ENCODE measurements around the gene CDKAL1.
A peak's percentile ranks its signal among the peaks of the same experiment; 100 is the strongest.

Gene CDKAL1

DNA sequence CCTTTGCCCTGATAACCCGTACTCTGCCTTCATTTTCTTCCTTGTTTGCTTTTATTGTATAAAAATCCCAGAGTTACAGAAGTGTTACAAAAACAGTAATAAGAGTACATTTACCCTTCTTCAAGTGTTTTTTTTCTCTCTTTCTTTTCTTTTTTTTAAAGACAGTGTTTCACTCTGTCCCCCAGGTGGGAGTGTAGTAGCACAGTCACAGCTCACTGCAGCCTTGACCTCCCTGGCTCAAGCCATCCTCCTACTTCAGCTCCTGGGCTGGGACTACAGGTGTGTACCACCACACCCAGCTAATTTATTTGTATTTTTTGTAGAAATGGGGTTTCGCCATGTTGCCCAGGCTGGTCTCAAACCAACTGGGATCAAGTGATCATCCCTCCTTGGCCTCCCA lies 402.7 kb downstream of the CDKAL1 start:
- H4K20me1 ChIP-seq (ENCODE audit: insufficient read depth, low read length, poor library complexity, severe bottlenecking) = no peaks in the 10 kb centered on the region
- peaks cover 13% of the 10 kb centered on the region for H3K4me1 ChIP-seq (ENCODE audit: insufficient read depth, low read length, poor library complexity, severe bottlenecking)
- H2AFZ ChIP-seq (ENCODE audit: low read length) = no peak overlapping the region
- H3K9me2 ChIP-seq (replicated peaks; ENCODE audit: low read depth, low read length) = no peaks in the 10 kb centered on the region
- H3K4me2 ChIP-seq (ENCODE audit: low read depth, low read length, poor library complexity, severe bottlenecking) = no peak overlapping the region
- H3K36me3 ChIP-seq (ENCODE audit: insufficient read depth, low read length) = no peaks in the 10 kb centered on the region; the same call in 1 of the 2 replicates
- H3K27me3 ChIP-seq (ENCODE audit: insufficient read depth, low read length, poor library complexity, severe bottlenecking) = no peaks in the 10 kb centered on the region
- H3K9me3 ChIP-seq (ENCODE audit: insufficient read depth, low read depth, low read length) = no peaks in the 10 kb centered on the region
- no peak overlapping the region for H3K4me3 ChIP-seq (ENCODE audit: low read length, poor library complexity, severe bottlenecking)
- H3K9ac ChIP-seq (ENCODE audit: low read depth, low read length, poor library complexity, severe bottlenecking) = no peak overlapping the region
- no peak for TF ChIP-seq CTCF (conservative IDR thresholded peaks at IDR 0.05; ENCODE audit: low read length)
- H3F3A ChIP-seq (ENCODE audit: low read depth) = no peaks in the 10 kb centered on the region
- H3K79me2 ChIP-seq (ENCODE audit: insufficient read depth, low read length) = no peaks in the 10 kb centered on the region

- Histone ChIP-seq H3K9me3 (ENCODE audit: insufficient read depth, low read depth, low read length) (peaks cover 4% of the 10 kb centered on the region; the same call in 1 of the 2 replicates), H3K4me3 (ENCODE audit: low read length, poor library complexity, severe bottlenecking) (no peak overlapping the region), H3K27me3 (ENCODE audit: insufficient read depth, low read length, poor library complexity, severe bottlenecking) (no peaks in the 10 kb centered on the region), H4K20me1 (ENCODE audit: insufficient read depth, low read length, poor library complexity, severe bottlenecking) (no peaks in the 10 kb centered on the region), H3K9me2 (replicated peaks; ENCODE audit: low read depth, low read length) (no peaks in the 10 kb centered on the region), H3K9ac (ENCODE audit: low read depth, low read length, poor library complexity, severe bottlenecking) (no peak overlapping the region), H3K4me1 (ENCODE audit: insufficient read depth, low read length, poor library complexity, severe bottlenecking) (peaks cover 13% of the 10 kb centered on the region), H3K4me2 (ENCODE audit: low read depth, low read length, poor library complexity, severe bottlenecking) (peak overlapping the region; percentile 19), H2AFZ (ENCODE audit: low read length) (no peak overlapping the region), H3K36me3 (ENCODE audit: insufficient read depth, low read length) (no peaks in the 10 kb centered on the region; the same call in 1 of the 2 replicates), H3F3A (ENCODE audit: low read depth) (no peaks in the 10 kb centered on the region), H3K79me2 (ENCODE audit: insufficient read depth, low read length) (no peaks in the 10 kb centered on the region)
- TF ChIP-seq EZH2phosphoT487 (IDR thresholded peaks at IDR 0.05; ENCODE audit: borderline replicate concordance) = no peak
- no peak for TF ChIP-seq CTCF (conservative IDR thresholded peaks at IDR 0.05; ENCODE audit: low read length)
Measured at GRCh38 chr6:20939161-20939775, 405.0 kb downstream of the CDKAL1 start.

- H3K79me2 ChIP-seq (ENCODE audit: insufficient read depth, low read length) = no peaks in the 10 kb centered on the region
- H3K4me2 ChIP-seq (ENCODE audit: low read depth, low read length, poor library complexity, severe bottlenecking) = no peak overlapping the region
- peaks cover 4% of the 10 kb centered on the region; the same call in 1 of the 2 replicates for H3K9me3 ChIP-seq (ENCODE audit: insufficient read depth, low read depth, low read length)
- H3K27me3 ChIP-seq (ENCODE audit: insufficient read depth, low read length, poor library complexity, severe bottlenecking) = no peaks in the 10 kb centered on the region
- no peak overlapping the region for H2AFZ ChIP-seq (ENCODE audit: low read length)
- H3K4me1 ChIP-seq (ENCODE audit: insufficient read depth, low read length, poor library complexity, severe bottlenecking) = peaks cover 17% of the 10 kb centered on the region
- no peak overlapping the region for H3K9ac ChIP-seq (ENCODE audit: low read depth, low read length, poor library complexity, severe bottlenecking)
- H3F3A ChIP-seq (ENCODE audit: low read depth) = no peaks in the 10 kb centered on the region
- no peak for TF ChIP-seq CTCF (conservative IDR thresholded peaks at IDR 0.05; ENCODE audit: low read length)
- no peak for TF ChIP-seq EZH2phosphoT487 (IDR thresholded peaks at IDR 0.05; ENCODE audit: borderline replicate concordance)
- peaks cover 2% of the 10 kb centered on the region for H4K20me1 ChIP-seq (ENCODE audit: insufficient read depth, low read length, poor library complexity, severe bottlenecking)
- no peaks in the 10 kb centered on the region; the same call in 1 of the 2 replicates for H3K36me3 ChIP-seq (ENCODE audit: insufficient read depth, low read length)
- H3K4me3 ChIP-seq (ENCODE audit: low read length, poor library complexity, severe bottlenecking) = no peak overlapping the region
- H3K9me2 ChIP-seq (replicated peaks; ENCODE audit: low read depth, low read length) = no peaks in the 10 kb centered on the region
Measured at GRCh38 chr6:20943040-20943627, 408.9 kb downstream of the CDKAL1 start.
